ENCODE measurements around the gene DSC1.

The DSC1 gene, protein sequence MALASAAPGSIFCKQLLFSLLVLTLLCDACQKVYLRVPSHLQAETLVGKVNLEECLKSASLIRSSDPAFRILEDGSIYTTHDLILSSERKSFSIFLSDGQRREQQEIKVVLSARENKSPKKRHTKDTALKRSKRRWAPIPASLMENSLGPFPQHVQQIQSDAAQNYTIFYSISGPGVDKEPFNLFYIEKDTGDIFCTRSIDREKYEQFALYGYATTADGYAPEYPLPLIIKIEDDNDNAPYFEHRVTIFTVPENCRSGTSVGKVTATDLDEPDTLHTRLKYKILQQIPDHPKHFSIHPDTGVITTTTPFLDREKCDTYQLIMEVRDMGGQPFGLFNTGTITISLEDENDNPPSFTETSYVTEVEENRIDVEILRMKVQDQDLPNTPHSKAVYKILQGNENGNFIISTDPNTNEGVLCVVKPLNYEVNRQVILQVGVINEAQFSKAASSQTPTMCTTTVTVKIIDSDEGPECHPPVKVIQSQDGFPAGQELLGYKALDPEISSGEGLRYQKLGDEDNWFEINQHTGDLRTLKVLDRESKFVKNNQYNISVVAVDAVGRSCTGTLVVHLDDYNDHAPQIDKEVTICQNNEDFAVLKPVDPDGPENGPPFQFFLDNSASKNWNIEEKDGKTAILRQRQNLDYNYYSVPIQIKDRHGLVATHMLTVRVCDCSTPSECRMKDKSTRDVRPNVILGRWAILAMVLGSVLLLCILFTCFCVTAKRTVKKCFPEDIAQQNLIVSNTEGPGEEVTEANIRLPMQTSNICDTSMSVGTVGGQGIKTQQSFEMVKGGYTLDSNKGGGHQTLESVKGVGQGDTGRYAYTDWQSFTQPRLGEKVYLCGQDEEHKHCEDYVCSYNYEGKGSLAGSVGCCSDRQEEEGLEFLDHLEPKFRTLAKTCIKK

GRCh38 chr18:31162825-31163435 lies at the start of gene DSC1:
DSC1 (minus strand) TSS chr18:31162856; CDS start chr18:31162594, 262 bp downstream.
- Histone ChIP-seq H3K4me3 (ENCODE audit: low read depth in 1 of 2, low read length in 2 of 2) (no peak within 1 kb of the TSS), H3K27me3 (ENCODE audit: control insufficient read depth in 1 of 2, insufficient read depth in 2 of 2, low read length in 2 of 2) (no peaks in the 10 kb centered on the region), H3K4me1 (ENCODE audit: insufficient read depth, low read length) (no peaks in the 10 kb centered on the region), H3K9me3 (ENCODE audit: low read length) (no peaks in the 10 kb centered on the region), H3K9ac (ENCODE audit: low read length) (no peak within 1 kb of the TSS), H3K36me3 (ENCODE audit: insufficient read depth, low read length) (no peaks in the 10 kb centered on the region), H3K27ac (ENCODE audit: low read depth, low read length) (no peak within 1 kb of the TSS)

- Histone ChIP-seq H3K4me3 (ENCODE audit: low read depth in 1 of 2, low read length in 2 of 2) (no peak overlapping the region), H3K27me3 (ENCODE audit: control insufficient read depth in 1 of 2, insufficient read depth in 2 of 2, low read length in 2 of 2) (no peaks in the 10 kb centered on the region), H3K4me1 (ENCODE audit: insufficient read depth, low read length) (no peaks in the 10 kb centered on the region), H3K9ac (ENCODE audit: low read length) (no peak overlapping the region), H3K9me3 (ENCODE audit: low read length) (no peaks in the 10 kb centered on the region), H3K27ac (ENCODE audit: low read depth, low read length) (no peak overlapping the region), H3K36me3 (ENCODE audit: insufficient read depth, low read length) (no peaks in the 10 kb centered on the region)
Measured at GRCh38 chr18:31211047-31211446, 48.4 kb upstream of the DSC1 start.

- Histone ChIP-seq H3K36me3 (ENCODE audit: insufficient read depth, low read length) (no peaks in the 10 kb centered on the region), H3K4me1 (ENCODE audit: insufficient read depth, low read length) (no peaks in the 10 kb centered on the region), H3K9me3 (ENCODE audit: low read length) (no peaks in the 10 kb centered on the region), H3K9ac (ENCODE audit: low read length) (no peak overlapping the region), H3K27me3 (ENCODE audit: control insufficient read depth in 1 of 2, insufficient read depth in 2 of 2, low read length in 2 of 2) (no peaks in the 10 kb centered on the region), H3K27ac (ENCODE audit: low read depth, low read length) (no peak overlapping the region), H3K4me3 (ENCODE audit: low read depth in 1 of 2, low read length in 2 of 2) (no peak overlapping the region)
Measured at GRCh38 chr18:31209041-31209440, 46.4 kb upstream of the DSC1 start.

DNA sequence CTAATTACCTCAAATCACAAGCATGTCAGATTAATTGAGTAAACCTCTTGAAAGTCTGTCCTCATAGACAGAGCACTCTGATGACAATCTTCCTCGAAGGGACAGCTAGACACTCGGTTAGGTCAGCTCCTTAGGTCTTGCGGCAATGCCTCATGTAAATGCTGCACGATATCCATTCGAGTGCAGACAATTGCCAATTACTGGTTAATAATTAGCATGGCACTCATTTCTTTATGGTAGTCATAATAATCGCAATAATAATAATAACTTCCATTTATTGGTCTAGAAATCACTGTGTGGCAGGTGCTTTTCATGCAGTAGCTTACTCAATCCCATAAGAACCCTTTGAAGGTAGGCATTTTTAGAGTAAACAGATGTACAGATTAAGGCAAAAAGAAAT lies 44.7 kb upstream of the DSC1 start:
- Histone ChIP-seq H3K9me3 (ENCODE audit: low read length) (no peaks in the 10 kb centered on the region), H3K27me3 (ENCODE audit: control insufficient read depth in 1 of 2, insufficient read depth in 2 of 2, low read length in 2 of 2) (no peaks in the 10 kb centered on the region), H3K9ac (ENCODE audit: low read length) (no peak overlapping the region), H3K27ac (ENCODE audit: low read depth, low read length) (no peak overlapping the region), H3K4me3 (ENCODE audit: low read depth in 1 of 2, low read length in 2 of 2) (no peak overlapping the region), H3K36me3 (ENCODE audit: insufficient read depth, low read length) (no peaks in the 10 kb centered on the region), H3K4me1 (ENCODE audit: insufficient read depth, low read length) (no peaks in the 10 kb centered on the region)

GRCh38 chr18:31206787-31207381 lies 44.2 kb upstream of the DSC1 start:
- Histone ChIP-seq H3K4me3 (ENCODE audit: low read depth in 1 of 2, low read length in 2 of 2) (no peak overlapping the region), H3K27me3 (ENCODE audit: control insufficient read depth in 1 of 2, insufficient read depth in 2 of 2, low read length in 2 of 2) (no peaks in the 10 kb centered on the region), H3K27ac (ENCODE audit: low read depth, low read length) (no peak overlapping the region), H3K36me3 (ENCODE audit: insufficient read depth, low read length) (no peaks in the 10 kb centered on the region), H3K9me3 (ENCODE audit: low read length) (no peaks in the 10 kb centered on the region), H3K4me1 (ENCODE audit: insufficient read depth, low read length) (no peaks in the 10 kb centered on the region), H3K9ac (ENCODE audit: low read length) (no peak overlapping the region)

- Histone ChIP-seq H3K27me3 (ENCODE audit: control insufficient read depth in 1 of 2, insufficient read depth in 2 of 2, low read length in 2 of 2) (no peaks in the 10 kb centered on the region), H3K4me1 (ENCODE audit: insufficient read depth, low read length) (no peaks in the 10 kb centered on the region), H3K27ac (ENCODE audit: low read depth, low read length) (no peak overlapping the region), H3K4me3 (ENCODE audit: low read depth in 1 of 2, low read length in 2 of 2) (no peak overlapping the region), H3K36me3 (ENCODE audit: insufficient read depth, low read length) (no peaks in the 10 kb centered on the region), H3K9me3 (ENCODE audit: low read length) (no peaks in the 10 kb centered on the region), H3K9ac (ENCODE audit: low read length) (no peak overlapping the region)
Measured at GRCh38 chr18:31206071-31206470, 43.4 kb upstream of the DSC1 start.

DNA sequence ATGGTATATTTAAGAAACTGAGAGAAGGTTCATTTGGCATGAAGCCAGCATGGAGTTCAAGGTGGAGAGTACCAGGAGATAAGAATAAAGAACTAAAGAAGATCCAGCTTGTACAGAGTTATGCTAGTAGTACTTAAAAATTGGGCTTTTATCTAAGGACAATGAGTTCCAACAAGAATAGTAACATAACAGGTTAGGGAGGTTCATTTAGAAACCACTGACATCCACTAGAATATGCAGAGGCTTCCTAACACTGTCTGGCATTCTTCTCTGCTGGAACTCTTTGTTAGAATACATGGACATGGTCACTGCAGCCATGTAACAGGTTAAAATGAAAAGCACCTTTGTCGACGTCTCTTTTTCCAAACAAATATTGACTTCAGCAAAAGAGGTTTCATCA lies 42.6 kb upstream of the DSC1 start:
- no peak overlapping the region for H3K27ac ChIP-seq (ENCODE audit: low read depth, low read length)
- no peaks in the 10 kb centered on the region for H3K9me3 ChIP-seq (ENCODE audit: low read length)
- no peak overlapping the region for H3K9ac ChIP-seq (ENCODE audit: low read length)
- no peak overlapping the region for H3K4me3 ChIP-seq (ENCODE audit: low read depth in 1 of 2, low read length in 2 of 2)
- H3K4me1 ChIP-seq (ENCODE audit: insufficient read depth, low read length) = no peaks in the 10 kb centered on the region
- no peaks in the 10 kb centered on the region for H3K36me3 ChIP-seq (ENCODE audit: insufficient read depth, low read length)
- H3K27me3 ChIP-seq (ENCODE audit: control insufficient read depth in 1 of 2, insufficient read depth in 2 of 2, low read length in 2 of 2) = no peaks in the 10 kb centered on the region

GRCh38 chr18:31204833-31205232 lies 42.2 kb upstream of the DSC1 start:
- H3K4me1 ChIP-seq (ENCODE audit: insufficient read depth, low read length) = no peaks in the 10 kb centered on the region
- no peaks in the 10 kb centered on the region for H3K36me3 ChIP-seq (ENCODE audit: insufficient read depth, low read length)
- no peak overlapping the region for H3K9ac ChIP-seq (ENCODE audit: low read length)
- H3K9me3 ChIP-seq (ENCODE audit: low read length) = no peaks in the 10 kb centered on the region
- no peak overlapping the region for H3K27ac ChIP-seq (ENCODE audit: low read depth, low read length)
- no peaks in the 10 kb centered on the region for H3K27me3 ChIP-seq (ENCODE audit: control insufficient read depth in 1 of 2, insufficient read depth in 2 of 2, low read length in 2 of 2)
- H3K4me3 ChIP-seq (ENCODE audit: low read depth in 1 of 2, low read length in 2 of 2) = no peak overlapping the region

DNA sequence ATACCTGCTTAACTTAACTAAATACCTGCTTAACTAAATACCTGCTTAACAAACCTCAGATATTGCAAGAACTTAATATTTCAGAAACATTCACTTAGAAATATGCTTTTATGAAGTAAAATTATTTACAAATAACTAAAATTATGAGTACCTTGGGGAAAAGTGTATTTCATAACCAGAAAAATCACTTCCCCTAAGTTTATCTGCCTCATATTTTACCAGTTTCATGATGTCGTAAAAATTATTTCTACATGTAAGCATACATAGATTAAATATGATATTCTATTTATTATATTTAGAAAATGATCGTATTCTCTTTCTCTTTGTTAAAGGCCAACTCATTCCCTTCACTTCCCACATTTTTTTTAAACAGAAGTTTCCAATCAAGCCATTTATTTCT lies 41.5 kb upstream of the DSC1 start:
- Histone ChIP-seq H3K36me3 (ENCODE audit: insufficient read depth, low read length) (no peaks in the 10 kb centered on the region), H3K9me3 (ENCODE audit: low read length) (no peaks in the 10 kb centered on the region), H3K4me1 (ENCODE audit: insufficient read depth, low read length) (no peaks in the 10 kb centered on the region), H3K27me3 (ENCODE audit: control insufficient read depth in 1 of 2, insufficient read depth in 2 of 2, low read length in 2 of 2) (no peaks in the 10 kb centered on the region), H3K4me3 (ENCODE audit: low read depth in 1 of 2, low read length in 2 of 2) (no peak overlapping the region), H3K27ac (ENCODE audit: low read depth, low read length) (no peak overlapping the region), H3K9ac (ENCODE audit: low read length) (no peak overlapping the region)

GRCh38 chr18:31203794-31204148 lies 41.1 kb upstream of the DSC1 start:
- Histone ChIP-seq H3K4me1 (ENCODE audit: insufficient read depth, low read length) (no peaks in the 10 kb centered on the region), H3K27me3 (ENCODE audit: control insufficient read depth in 1 of 2, insufficient read depth in 2 of 2, low read length in 2 of 2) (no peaks in the 10 kb centered on the region), H3K9me3 (ENCODE audit: low read length) (no peaks in the 10 kb centered on the region), H3K4me3 (ENCODE audit: low read depth in 1 of 2, low read length in 2 of 2) (no peak overlapping the region), H3K27ac (ENCODE audit: low read depth, low read length) (no peak overlapping the region), H3K36me3 (ENCODE audit: insufficient read depth, low read length) (no peaks in the 10 kb centered on the region), H3K9ac (ENCODE audit: low read length) (no peak overlapping the region)

- no peak overlapping the region for H3K9ac ChIP-seq (ENCODE audit: low read length)
- H3K4me1 ChIP-seq (ENCODE audit: insufficient read depth, low read length) = no peaks in the 10 kb centered on the region
- no peaks in the 10 kb centered on the region for H3K9me3 ChIP-seq (ENCODE audit: low read length)
- H3K27ac ChIP-seq (ENCODE audit: low read depth, low read length) = no peak overlapping the region
- no peak overlapping the region for H3K4me3 ChIP-seq (ENCODE audit: low read depth in 1 of 2, low read length in 2 of 2)
- no peaks in the 10 kb centered on the region for H3K36me3 ChIP-seq (ENCODE audit: insufficient read depth, low read length)
- no peaks in the 10 kb centered on the region for H3K27me3 ChIP-seq (ENCODE audit: control insufficient read depth in 1 of 2, insufficient read depth in 2 of 2, low read length in 2 of 2)
Measured at GRCh38 chr18:31203096-31203793, 40.6 kb upstream of the DSC1 start.
